Osteocyte (in vitro differentiated cells): Measurements from ENCODE around the gene SPACA9. TPM values are rescaled to one million over a fixed set of nuclear protein-coding genes. Genes with fewer than 3 reads are reported as not detected.

Experiments
- DNase-seq: peaks from one replicate; pipeline ENCODE4 v3.0.0; 2021; ENCODE audit warnings: mixed read lengths; ENCODE audit not compliant: unreplicated experiment; ENCODE audit errors: extremely low spot score
- H3K27ac Mint-ChIP-seq: one replicate; pipeline ENCODE4 v1.8.0; 2021; ENCODE audit warnings: mild to moderate bottlenecking, mixed read lengths; ENCODE audit not compliant: unreplicated experiment
- H3K27me3 Mint-ChIP-seq: one replicate; pipeline ENCODE4 v1.8.0; 2021; ENCODE audit warnings: mixed read lengths; ENCODE audit not compliant: unreplicated experiment
- H3K36me3 Mint-ChIP-seq: one replicate; pipeline ENCODE4 v1.8.0; 2021; ENCODE audit warnings: mixed read lengths; ENCODE audit not compliant: unreplicated experiment
- H3K4me1 Mint-ChIP-seq: one replicate; pipeline ENCODE4 v1.8.0; 2021; ENCODE audit warnings: mixed read lengths; ENCODE audit not compliant: unreplicated experiment
- H3K4me3 Mint-ChIP-seq: one replicate; pipeline ENCODE4 v1.8.0; 2021; ENCODE audit warnings: mild to moderate bottlenecking, moderate library complexity, mixed read lengths; ENCODE audit not compliant: unreplicated experiment
- H3K9me3 Mint-ChIP-seq: one replicate; pipeline ENCODE4 v1.8.0; 2021; ENCODE audit warnings: mixed read lengths; ENCODE audit not compliant: unreplicated experiment
- total RNA-seq: library from RNA; stranded (reverse); gene quantifications from 2 replicates; pipeline ENCODE4 v1.2.1, GENCODE V29; 2021
- TF ChIP-seq, protein P1 (sequence below): fragments of 200-600 bp; sonication (generic); IDR thresholded peaks from 2 replicates; pipeline ENCODE4 v1.5.0; 2021; ENCODE audit warnings: antibody characterized with exemption, mild to moderate bottlenecking, moderate library complexity

SPACA9 gene
- total RNA-seq, 1 donor from 2014 or later, result 6.7 TPM

DNA sequence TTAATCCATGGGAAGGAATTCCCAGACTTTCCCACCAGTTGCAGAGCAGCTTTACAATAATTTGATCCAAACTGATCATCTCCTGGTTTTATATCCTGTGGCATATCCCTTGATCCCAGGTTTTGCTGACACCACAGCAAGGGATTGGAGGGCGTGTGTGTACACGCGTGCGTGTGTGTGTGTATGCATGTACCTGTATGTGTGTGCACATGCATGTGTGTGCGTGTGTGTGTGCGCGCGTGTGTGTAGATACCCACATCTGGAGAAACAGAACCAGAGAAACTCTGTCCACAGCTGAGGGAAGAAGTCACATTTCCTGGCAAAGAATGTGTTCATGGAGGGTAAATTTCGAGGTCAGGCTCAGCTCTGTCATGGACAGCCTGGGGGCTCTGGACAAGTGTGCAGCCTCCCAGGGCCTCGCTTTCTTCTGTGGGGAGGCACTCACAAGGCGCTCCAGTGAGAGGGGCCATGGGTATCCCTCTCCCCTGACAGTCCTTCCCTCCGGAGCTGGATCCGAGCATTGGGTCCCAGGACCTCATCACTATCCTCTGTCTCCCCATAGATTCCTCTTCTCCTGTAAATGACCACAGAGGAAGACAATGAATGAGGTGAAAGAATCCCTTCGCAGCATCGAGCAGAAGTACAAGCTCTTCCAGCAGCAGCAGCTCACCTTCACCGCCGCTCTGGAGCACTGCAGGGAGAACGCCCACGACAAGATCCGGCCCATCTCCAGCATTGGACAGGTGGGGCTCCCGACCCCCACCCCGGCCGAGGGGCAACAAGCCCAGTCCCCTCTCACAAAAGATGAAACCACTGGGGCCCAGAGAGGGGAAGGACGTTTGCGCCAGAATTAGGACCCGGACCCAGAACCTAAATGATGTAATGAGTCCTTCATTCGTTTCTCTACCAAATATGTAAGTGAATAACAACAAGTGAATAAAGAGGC, 4.9 kb downstream of the SPACA9 start:
- H3K4me3 Mint-ChIP-seq, result no peak overlapping the region

DNA sequence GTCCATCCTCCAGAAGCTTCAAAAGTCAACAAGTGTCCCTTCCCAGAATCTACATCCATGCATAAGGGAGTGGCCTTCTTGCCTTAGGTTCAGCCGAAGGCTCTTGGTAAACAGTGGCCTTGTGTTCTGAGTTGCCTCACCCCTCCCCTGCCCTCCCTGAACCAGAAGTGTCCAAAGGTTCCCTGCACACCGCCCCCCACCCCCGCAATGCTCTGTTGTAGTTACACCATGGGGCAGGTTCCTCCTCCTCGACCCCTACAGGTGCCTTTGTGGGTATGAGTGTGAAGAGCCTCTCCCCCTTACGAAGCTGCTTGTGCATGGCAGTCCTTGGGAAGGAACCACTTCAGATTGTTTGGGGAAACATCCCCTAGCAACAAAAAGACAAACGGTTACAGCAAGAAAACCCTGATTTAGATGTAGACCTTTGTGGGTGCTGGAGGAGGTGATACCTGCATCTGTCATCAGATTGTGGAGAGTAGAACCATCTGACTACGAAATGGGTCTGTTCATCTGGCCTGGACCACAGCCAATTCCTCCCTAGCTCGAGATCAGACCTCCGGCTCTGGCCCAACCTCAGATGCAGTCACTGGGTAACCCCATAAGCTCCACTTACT, 7.1 kb downstream of the SPACA9 start:
- Mint-ChIP-seq H3K36me3 (peaks cover 3% of the 10 kb centered on the region), H3K9me3 (no peaks in the 10 kb centered on the region), H3K27me3 (no peaks in the 10 kb centered on the region), H3K4me1 (no peaks in the 10 kb centered on the region), H3K4me3 (no peak overlapping the region), H3K27ac (no peak overlapping the region)
- DNase-seq, result no peak
- TF ChIP-seq, protein P1, sequence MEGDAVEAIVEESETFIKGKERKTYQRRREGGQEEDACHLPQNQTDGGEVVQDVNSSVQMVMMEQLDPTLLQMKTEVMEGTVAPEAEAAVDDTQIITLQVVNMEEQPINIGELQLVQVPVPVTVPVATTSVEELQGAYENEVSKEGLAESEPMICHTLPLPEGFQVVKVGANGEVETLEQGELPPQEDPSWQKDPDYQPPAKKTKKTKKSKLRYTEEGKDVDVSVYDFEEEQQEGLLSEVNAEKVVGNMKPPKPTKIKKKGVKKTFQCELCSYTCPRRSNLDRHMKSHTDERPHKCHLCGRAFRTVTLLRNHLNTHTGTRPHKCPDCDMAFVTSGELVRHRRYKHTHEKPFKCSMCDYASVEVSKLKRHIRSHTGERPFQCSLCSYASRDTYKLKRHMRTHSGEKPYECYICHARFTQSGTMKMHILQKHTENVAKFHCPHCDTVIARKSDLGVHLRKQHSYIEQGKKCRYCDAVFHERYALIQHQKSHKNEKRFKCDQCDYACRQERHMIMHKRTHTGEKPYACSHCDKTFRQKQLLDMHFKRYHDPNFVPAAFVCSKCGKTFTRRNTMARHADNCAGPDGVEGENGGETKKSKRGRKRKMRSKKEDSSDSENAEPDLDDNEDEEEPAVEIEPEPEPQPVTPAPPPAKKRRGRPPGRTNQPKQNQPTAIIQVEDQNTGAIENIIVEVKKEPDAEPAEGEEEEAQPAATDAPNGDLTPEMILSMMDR, result no peak

More for the DNA sequence above, 4.9 kb downstream of the SPACA9 start:
- DNase-seq, result no peak
- H3K9me3 Mint-ChIP-seq, result no peaks in the 10 kb centered on the region
- peaks cover 5% of the 10 kb centered on the region for H3K4me1 Mint-ChIP-seq
- H3K27me3 Mint-ChIP-seq, result no peaks in the 10 kb centered on the region
- TF ChIP-seq, protein P1, result no peak
- no peak overlapping the region for H3K27ac Mint-ChIP-seq
- H3K36me3 Mint-ChIP-seq, result peaks cover 3% of the 10 kb centered on the region

DNA sequence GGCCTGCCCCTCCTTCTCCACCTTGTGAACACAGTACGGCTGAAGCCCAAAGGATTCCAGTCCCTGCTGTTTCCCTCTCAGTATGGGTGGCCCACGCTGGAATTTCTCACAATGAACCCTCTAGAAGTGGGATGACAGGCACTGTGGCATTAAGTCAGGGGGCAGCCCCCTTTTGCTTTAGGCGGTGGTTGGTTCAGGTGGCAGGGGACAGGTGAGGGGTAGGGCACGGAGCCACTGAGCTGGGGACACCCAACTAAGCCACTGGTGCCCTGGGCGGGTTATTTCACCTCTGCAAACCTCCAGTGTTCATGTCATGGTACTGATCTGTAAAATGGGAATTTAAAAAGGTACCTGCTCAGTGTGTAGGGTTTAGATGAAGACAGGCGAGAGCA, 7.6 kb downstream of the SPACA9 start:
- H3K27me3 Mint-ChIP-seq, result no peaks in the 10 kb centered on the region
- H3K4me3 Mint-ChIP-seq, result no peak overlapping the region
- TF ChIP-seq, protein P1, result no peak
- H3K9me3 Mint-ChIP-seq, result no peaks in the 10 kb centered on the region
- H3K4me1 Mint-ChIP-seq, result no peaks in the 10 kb centered on the region
- no peak for DNase-seq
- no peak overlapping the region for H3K27ac Mint-ChIP-seq
- H3K36me3 Mint-ChIP-seq, result peaks cover 3% of the 10 kb centered on the region

DNA sequence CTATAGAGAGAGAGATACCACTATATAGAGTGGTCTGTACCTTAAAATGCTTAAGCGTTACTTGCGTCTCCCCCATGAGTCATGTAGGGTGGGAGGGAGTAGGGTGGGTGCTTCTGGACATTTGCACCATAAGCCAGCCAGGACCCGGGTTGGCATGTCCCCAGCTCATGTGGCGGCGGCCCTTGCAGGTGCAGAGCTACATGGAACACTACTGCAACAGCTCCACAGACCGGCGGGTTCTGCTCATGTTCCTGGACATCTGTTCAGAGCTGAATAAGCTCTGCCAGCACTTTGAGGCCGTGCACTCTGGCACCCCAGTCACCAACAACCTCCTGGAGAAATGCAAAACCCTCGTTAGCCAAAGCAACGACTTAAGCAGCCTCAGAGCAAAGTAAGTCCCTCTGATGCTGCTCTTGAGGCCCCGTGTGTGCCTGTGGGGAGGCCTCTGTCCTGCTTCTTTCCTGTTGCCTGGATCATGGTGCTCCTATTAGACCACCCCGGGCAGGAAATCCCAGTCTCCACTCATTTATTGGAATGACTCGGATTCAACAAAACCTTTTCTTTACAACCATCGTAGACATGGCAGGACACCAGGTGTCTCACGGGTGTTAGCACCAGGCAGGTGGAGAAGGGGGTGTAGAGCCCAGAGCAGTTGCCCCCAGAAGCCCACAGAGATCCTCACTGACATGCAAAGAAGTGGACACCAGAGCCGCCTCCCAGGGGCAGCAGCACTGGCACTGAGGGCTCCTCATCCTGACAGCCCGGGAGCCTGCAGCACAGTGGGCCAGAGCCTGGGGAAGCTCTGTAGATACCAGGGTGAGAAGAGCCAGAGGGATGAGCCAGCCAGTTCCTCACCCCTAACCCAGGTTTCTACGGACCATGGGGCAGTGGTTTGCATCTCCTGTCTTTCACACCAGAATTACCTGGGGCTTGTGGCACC, 8.8 kb downstream of the SPACA9 start:
- Mint-ChIP-seq H3K4me3 (no peak overlapping the region), H3K27ac (no peak overlapping the region), H3K9me3 (no peaks in the 10 kb centered on the region), H3K36me3 (peaks cover 9% of the 10 kb centered on the region), H3K4me1 (no peaks in the 10 kb centered on the region), H3K27me3 (no peaks in the 10 kb centered on the region)
- TF ChIP-seq, protein P1, result no peak
- DNase-seq, result no peak
